Measurements from ENCODE around the gene RPUSD4. TPM values are rescaled to one million over a fixed set of nuclear protein-coding genes. Genes with fewer than 3 reads are reported as not detected.

RPUSD4 gene
- total RNA-seq, 1 experiment from 2014 or later: 42.9 TPM

GRCh38 chr11:126207896-126208295 is 3.6 kb downstream of the RPUSD4 start:
- Histone ChIP-seq H3K18ac (ENCODE audit: insufficient read length, low read depth, low read length) (no peak overlapping the region), H4K20me1 (ENCODE audit: control insufficient read depth, insufficient read depth, insufficient read length) (no peaks in the 10 kb centered on the region), H3K56ac (ENCODE audit: insufficient read length, low read depth, low read length) (no peak overlapping the region), H2BK20ac (ENCODE audit: low read depth, low read length, poor library complexity, severe bottlenecking) (no peak overlapping the region), H3K9me3 (ENCODE audit: control insufficient read depth, low read depth, low read length) (no peaks in the 10 kb centered on the region), H3K27me3 (ENCODE audit: insufficient read depth, low read length) (no peaks in the 10 kb centered on the region), H3K79me2 (ENCODE audit: insufficient read depth, low read length) (peaks cover 4% of the 10 kb centered on the region; the same call in 1 of the 2 replicates), H2BK15ac (ENCODE audit: low read depth, low read length) (no peak overlapping the region), H2BK120ac (ENCODE audit: low read depth, low read length, poor library complexity, severe bottlenecking) (no peak overlapping the region), H2BK12ac (ENCODE audit: insufficient read length, low read depth, low read length) (no peak overlapping the region), H4K8ac (replicated peaks; ENCODE audit: insufficient read length, low read depth, low read length) (no peak overlapping the region), H2AFZ (ENCODE audit: low read length) (no peak overlapping the region), H4K5ac (ENCODE audit: insufficient read length, low read depth, low read length) (no peak overlapping the region), H2BK5ac (ENCODE audit: insufficient read length, low read length) (no peak overlapping the region), H3K23me2 (ENCODE audit: insufficient read length, low read depth, low read length, poor library complexity, severe bottlenecking) (peaks cover 11% of the 10 kb centered on the region), H3K9ac (ENCODE audit: extremely low read depth, insufficient read length, low read length) (no peak overlapping the region), H3K79me1 (ENCODE audit: insufficient read depth, low read depth, low read length, poor library complexity, severe bottlenecking) (peaks cover 4% of the 10 kb centered on the region), H2AK5ac (ENCODE audit: insufficient read length, low read length) (no peak overlapping the region), H3K4me2 (ENCODE audit: insufficient read depth, insufficient read length, low read length) (no peak overlapping the region), H3K4me1 (ENCODE audit: insufficient read depth, low read length) (no peaks in the 10 kb centered on the region), H3K14ac (ENCODE audit: insufficient read depth, low read length) (no peak overlapping the region), H3K4ac (ENCODE audit: low read depth, low read length) (no peak overlapping the region), H3K23ac (ENCODE audit: insufficient read length, low read depth, low read length) (no peak overlapping the region), H3K27ac (ENCODE audit: insufficient read length, low read depth, low read length) (no peak overlapping the region), H4K91ac (ENCODE audit: insufficient read length, low read depth, low read length) (no peak overlapping the region), H3T11ph (ENCODE audit: low read length) (no peak overlapping the region)
- H3K36me3 Mint-ChIP-seq (ENCODE audit: insufficient read depth in 1 of 3, low read depth in 3 of 3): peaks cover 44 to 65% (median 64%) of the 10 kb centered on the region in 3 experiments; a peak in 6 of 7 replicates
- WGBS (ENCODE audit: extremely low coverage, insufficient read length, low lambda C conversion rate): no CpG with 5 or more reads among the region's 2 CpGs
- peaks cover 11 to 14% of the 10 kb centered on the region in 2 experiments for H3K4me1 Mint-ChIP-seq
- H3K27ac Mint-ChIP-seq: no peak overlapping the region
- H3K9me3 Mint-ChIP-seq: no peaks in the 10 kb centered on the region
- TF ChIP-seq, protein P1, sequence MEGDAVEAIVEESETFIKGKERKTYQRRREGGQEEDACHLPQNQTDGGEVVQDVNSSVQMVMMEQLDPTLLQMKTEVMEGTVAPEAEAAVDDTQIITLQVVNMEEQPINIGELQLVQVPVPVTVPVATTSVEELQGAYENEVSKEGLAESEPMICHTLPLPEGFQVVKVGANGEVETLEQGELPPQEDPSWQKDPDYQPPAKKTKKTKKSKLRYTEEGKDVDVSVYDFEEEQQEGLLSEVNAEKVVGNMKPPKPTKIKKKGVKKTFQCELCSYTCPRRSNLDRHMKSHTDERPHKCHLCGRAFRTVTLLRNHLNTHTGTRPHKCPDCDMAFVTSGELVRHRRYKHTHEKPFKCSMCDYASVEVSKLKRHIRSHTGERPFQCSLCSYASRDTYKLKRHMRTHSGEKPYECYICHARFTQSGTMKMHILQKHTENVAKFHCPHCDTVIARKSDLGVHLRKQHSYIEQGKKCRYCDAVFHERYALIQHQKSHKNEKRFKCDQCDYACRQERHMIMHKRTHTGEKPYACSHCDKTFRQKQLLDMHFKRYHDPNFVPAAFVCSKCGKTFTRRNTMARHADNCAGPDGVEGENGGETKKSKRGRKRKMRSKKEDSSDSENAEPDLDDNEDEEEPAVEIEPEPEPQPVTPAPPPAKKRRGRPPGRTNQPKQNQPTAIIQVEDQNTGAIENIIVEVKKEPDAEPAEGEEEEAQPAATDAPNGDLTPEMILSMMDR (conservative IDR thresholded peaks at IDR 0.05): no peak
- no peak overlapping the region for H3K4me3 Mint-ChIP-seq
- DNase-seq: no peak
- no peaks in the 10 kb centered on the region for H3K27me3 Mint-ChIP-seq (ENCODE audit: low read depth)
